Gastroesophageal sphincter (tissue), 3 donors: ENCODE data around the gene KLF8.

Experiments
- CTCF ChIP-seq, 4 experiments: fragments of 200-600 bp in 2 of 4; fragments of 450-650 bp in 2 of 4; sonication (generic) in 1 of 4; IDR thresholded peaks; one replicate each; pipeline ENCODE4 v1.5.1; 2017 to 2019; ENCODE audit warnings: antibody characterized with exemption in 4 of 4, mild to moderate bottlenecking in 2 of 4, moderate library complexity in 2 of 4
- POLR2AphosphoS5 ChIP-seq: sonication (generic); formaldehyde crosslinking; IDR thresholded peaks from one replicate; pipeline ENCODE4 v1.6.1; 2017; ENCODE audit warnings: antibody characterized with exemption

DNA sequence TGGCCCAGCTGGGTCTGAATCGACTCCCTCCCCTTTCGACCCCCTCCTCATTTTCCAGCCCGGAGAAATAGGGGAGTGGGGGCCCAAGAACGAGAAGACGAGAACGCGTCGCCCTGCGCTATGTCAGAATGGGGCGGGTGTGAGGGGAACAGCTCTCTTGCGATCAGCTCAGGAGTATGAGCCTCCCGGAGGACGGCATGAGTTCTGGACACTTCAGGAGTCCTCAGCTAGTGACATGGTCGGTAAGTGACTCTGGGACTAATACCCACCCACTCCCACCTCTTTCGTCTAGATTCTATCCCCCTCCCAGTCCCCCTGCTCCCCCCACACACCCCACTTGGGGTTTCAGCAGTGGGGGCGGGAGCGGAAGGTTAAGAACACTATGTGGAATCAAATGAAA, 944 bp downstream of the KLF8 start:
- TF ChIP-seq CTCF (IDR thresholded peaks at IDR 0.05) (no peak), POLR2AphosphoS5 (no peak)
